GM23338 (cell line): ENCODE results near the gene DNM2. TPM values are rescaled to one million over a fixed set of nuclear protein-coding genes. Genes with fewer than 3 reads are reported as not detected.
"Not testable (repeated sequence)": the region's sequence is repeated elsewhere in the genome, so short reads cannot be mapped to it uniquely, and the experiment has no call there.

Experiments used
- ATAC-seq: fragments of 200-7000 bp; cut with Tn5 transposase; 3 replicates; pipeline ENCODE4 v1.9.1; 2020
- DNase-seq: peaks from one replicate; pipeline ENCODE4 v3.0.0-alpha.2; 2015; ENCODE audit warnings: low spot score
- H2AFZ ChIP-seq: fragments of 200-600 bp; sonication (generic); 2 replicates; pipeline ENCODE4 v1.8.0; 2016; ENCODE audit warnings: antibody characterized with exemption, mild to moderate bottlenecking, moderate library complexity
- H3F3A ChIP-seq: fragments of 200-600 bp; sonication (generic); replicated peaks from 2 replicates; pipeline ENCODE4 v1.8.0; 2017; ENCODE audit warnings: antibody characterized with exemption, mixed run types, low read depth
- H3K27ac ChIP-seq: fragments of 200-600 bp; sonication (generic); 2 replicates; pipeline ENCODE4 v1.6.1; 2016; ENCODE audit warnings: low read depth
- H3K27me3 ChIP-seq: fragments of 200-600 bp; sonication (generic); 2 replicates; pipeline ENCODE4 v1.8.0; 2016; ENCODE audit warnings: mild to moderate bottlenecking, mixed run types, moderate library complexity; ENCODE audit not compliant: insufficient read depth
- H3K36me3 ChIP-seq: fragments of 200-600 bp; sonication (generic); 2 replicates; pipeline ENCODE4 v1.8.0; 2016; ENCODE audit warnings: mild to moderate bottlenecking; ENCODE audit not compliant: insufficient read depth
- H3K4me1 ChIP-seq: fragments of 200-600 bp; sonication (generic); 2 replicates; pipeline ENCODE4 v1.8.0; 2016; ENCODE audit warnings: mild to moderate bottlenecking, moderate library complexity; ENCODE audit not compliant: insufficient read depth
- H3K4me2 ChIP-seq: fragments of 200-600 bp; sonication (generic); 2 replicates; pipeline ENCODE4 v1.7.1; 2017; ENCODE audit warnings: mixed run types
- H3K4me3 ChIP-seq: fragments of 200-600 bp; sonication (generic); 2 replicates; pipeline ENCODE4 v1.6.1; 2016; ENCODE audit warnings: mixed run types
- H3K79me2 ChIP-seq: fragments of 200-600 bp; sonication (generic); replicated peaks from 2 replicates; pipeline ENCODE4 v1.8.0; 2017; ENCODE audit warnings: mild to moderate bottlenecking; ENCODE audit not compliant: insufficient read depth
- H3K9me2 ChIP-seq: fragments of 200-600 bp; sonication (generic); 2 replicates; pipeline ENCODE4 v1.8.0; 2017; ENCODE audit not compliant: insufficient read depth
- H4K20me1 ChIP-seq: fragments of 200-600 bp; sonication (generic); replicated peaks from 2 replicates; pipeline ENCODE4 v1.8.0; 2017; ENCODE audit warnings: mild to moderate bottlenecking; ENCODE audit not compliant: insufficient read depth
- H3K27ac Mint-ChIP-seq: 2 replicates; pipeline ENCODE4 v1.8.0; 2020; ENCODE audit warnings: inconsistent platforms, mild to moderate bottlenecking, moderate library complexity, mixed read lengths
- H3K27me3 Mint-ChIP-seq: 3 replicates; pipeline ENCODE4 v1.8.0; 2022; ENCODE audit warnings: low read depth, mild to moderate bottlenecking, moderate library complexity, mixed read lengths, inconsistent platforms; ENCODE audit not compliant: insufficient read depth, poor library complexity
- H3K36me3 Mint-ChIP-seq: 3 replicates; pipeline ENCODE4 v1.8.0; 2021; ENCODE audit warnings: low read depth, mild to moderate bottlenecking, inconsistent platforms, moderate library complexity, mixed read lengths
- H3K4me1 Mint-ChIP-seq: 3 replicates; pipeline ENCODE4 v1.8.0; 2020; ENCODE audit warnings: mild to moderate bottlenecking, inconsistent platforms, mixed read lengths
- H3K4me3 Mint-ChIP-seq: 3 replicates; pipeline ENCODE4 v1.8.0; 2021; ENCODE audit warnings: moderate library complexity, mild to moderate bottlenecking, inconsistent platforms, mixed read lengths
- H3K9me3 Mint-ChIP-seq: 3 replicates; pipeline ENCODE4 v1.8.0; 2020; ENCODE audit warnings: moderate library complexity, mild to moderate bottlenecking, inconsistent platforms, mixed read lengths
- CREB1 ChIP-seq: fragments of 250-450 bp; sonication (Bioruptor Pico); IDR thresholded peaks from 2 replicates; pipeline ENCODE4 v1.5.0; 2020; ENCODE audit warnings: low read depth, mild to moderate bottlenecking, moderate library complexity
- POLR2AphosphoS5 ChIP-seq: IDR thresholded peaks from 2 replicates; pipeline ENCODE4 v1.6.1; 2016; ENCODE audit warnings: antibody characterized with exemption, low read depth
- STAT1 ChIP-seq: IDR thresholded peaks from one replicate; pipeline ENCODE4 v1.6.1; 2016; ENCODE audit warnings: antibody characterized with exemption; ENCODE audit not compliant: unreplicated experiment
- ZNF114 ChIP-seq: fragments of 250-450 bp; sonication (Bioruptor Pico); IDR thresholded peaks from 2 replicates; pipeline ENCODE4 v1.5.0; 2020; ENCODE audit warnings: mild to moderate bottlenecking, moderate library complexity
- polyA plus RNA-seq: library from polyadenylated mRNA; unstranded; fragments of >200 nt; fragmentation: Nextera tagmentation; extraction: Ambion mirVana; gene quantifications from 2 replicates; pipeline ENCODE4 v1.2.1, GENCODE V29; 2016
- total RNA-seq: library from RNA; depleted of rRNA; stranded (reverse); fragments of >200 nt; shearing (Covaris generic); gene quantifications from 2 replicates; pipeline ENCODE4 v1.2.3, GENCODE V29; 2014
- TF ChIP-seq, protein P1 (sequence below): IDR thresholded peaks from one replicate; pipeline ENCODE4 v1.6.1; 2018; ENCODE audit warnings: antibody characterized with exemption; ENCODE audit not compliant: unreplicated experiment
- TF ChIP-seq, protein P2 (sequence below), 2 experiments: fragments of 200-600 bp in 1 of 2; sonication (generic) in 1 of 2; conservative IDR thresholded peaks; 2 replicates each; pipeline versions ENCODE4 v1.5.1 to v1.6.1; 2016 to 2017; ENCODE audit warnings: antibody characterized with exemption in 2 of 2, low read depth in 2 of 2, mild to moderate bottlenecking in 2 of 2, moderate library complexity in 1 of 2

Gene DNM2
- total and polyA plus RNA-seq, 2 experiments from 2014 or later = 40.7 to 138 TPM

- TF ChIP-seq, protein P1, sequence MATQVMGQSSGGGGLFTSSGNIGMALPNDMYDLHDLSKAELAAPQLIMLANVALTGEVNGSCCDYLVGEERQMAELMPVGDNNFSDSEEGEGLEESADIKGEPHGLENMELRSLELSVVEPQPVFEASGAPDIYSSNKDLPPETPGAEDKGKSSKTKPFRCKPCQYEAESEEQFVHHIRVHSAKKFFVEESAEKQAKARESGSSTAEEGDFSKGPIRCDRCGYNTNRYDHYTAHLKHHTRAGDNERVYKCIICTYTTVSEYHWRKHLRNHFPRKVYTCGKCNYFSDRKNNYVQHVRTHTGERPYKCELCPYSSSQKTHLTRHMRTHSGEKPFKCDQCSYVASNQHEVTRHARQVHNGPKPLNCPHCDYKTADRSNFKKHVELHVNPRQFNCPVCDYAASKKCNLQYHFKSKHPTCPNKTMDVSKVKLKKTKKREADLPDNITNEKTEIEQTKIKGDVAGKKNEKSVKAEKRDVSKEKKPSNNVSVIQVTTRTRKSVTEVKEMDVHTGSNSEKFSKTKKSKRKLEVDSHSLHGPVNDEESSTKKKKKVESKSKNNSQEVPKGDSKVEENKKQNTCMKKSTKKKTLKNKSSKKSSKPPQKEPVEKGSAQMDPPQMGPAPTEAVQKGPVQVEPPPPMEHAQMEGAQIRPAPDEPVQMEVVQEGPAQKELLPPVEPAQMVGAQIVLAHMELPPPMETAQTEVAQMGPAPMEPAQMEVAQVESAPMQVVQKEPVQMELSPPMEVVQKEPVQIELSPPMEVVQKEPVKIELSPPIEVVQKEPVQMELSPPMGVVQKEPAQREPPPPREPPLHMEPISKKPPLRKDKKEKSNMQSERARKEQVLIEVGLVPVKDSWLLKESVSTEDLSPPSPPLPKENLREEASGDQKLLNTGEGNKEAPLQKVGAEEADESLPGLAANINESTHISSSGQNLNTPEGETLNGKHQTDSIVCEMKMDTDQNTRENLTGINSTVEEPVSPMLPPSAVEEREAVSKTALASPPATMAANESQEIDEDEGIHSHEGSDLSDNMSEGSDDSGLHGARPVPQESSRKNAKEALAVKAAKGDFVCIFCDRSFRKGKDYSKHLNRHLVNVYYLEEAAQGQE = no peak
- no peak for TF ChIP-seq ZNF114
- no peak for TF ChIP-seq POLR2AphosphoS5
Measured at GRCh38 chr19:10852941-10853340, 135.1 kb downstream of the DNM2 start (continued).

DNA sequence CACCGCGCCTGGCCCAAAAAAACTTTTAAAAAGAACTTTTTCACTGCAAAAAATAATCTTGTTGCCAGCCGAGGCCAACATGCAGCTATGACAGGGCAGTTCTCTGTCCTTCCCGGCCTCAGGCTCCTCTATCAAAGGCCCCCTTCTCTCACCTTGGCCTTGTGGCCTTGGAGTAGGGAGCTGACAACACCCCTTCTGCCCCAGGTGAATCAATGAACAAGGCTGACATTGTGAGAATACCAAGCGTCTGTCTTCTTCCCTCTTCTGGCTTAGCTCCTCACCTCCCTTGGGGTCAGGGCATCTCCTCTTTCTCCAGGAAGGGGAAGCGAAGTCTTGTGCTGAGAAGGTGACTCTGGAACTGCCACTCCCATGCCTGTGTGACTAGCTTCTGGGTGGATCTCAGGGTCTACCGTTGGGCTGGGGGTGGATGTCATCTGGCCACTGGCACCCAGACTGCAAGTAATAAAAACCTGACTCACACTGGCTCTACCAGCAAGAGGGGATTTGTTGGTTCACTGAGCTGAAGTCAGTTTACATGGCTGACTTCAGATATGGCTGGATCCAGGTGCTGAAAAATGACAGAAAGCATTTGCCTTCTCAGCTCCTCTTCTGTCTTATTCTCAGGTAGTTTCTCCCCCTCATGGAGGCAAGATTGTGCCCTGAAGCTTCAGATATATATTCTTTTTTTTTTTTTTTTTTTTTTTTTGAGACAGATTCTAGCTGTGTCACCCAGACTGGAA, 136.6 kb downstream of the DNM2 start:
- no peak overlapping the region for H2AFZ ChIP-seq
- no peaks in the 10 kb centered on the region for H4K20me1 ChIP-seq
- H3K27ac Mint-ChIP-seq = no peak overlapping the region
- no peak for TF ChIP-seq CREB1 (CRISPR knock-in tag)
- no peak for TF ChIP-seq STAT1
- H3K27me3 Mint-ChIP-seq = peaks cover 8% of the 10 kb centered on the region
- no peaks in the 10 kb centered on the region for H3K4me1 ChIP-seq
- no peaks in the 10 kb centered on the region for H3K4me1 Mint-ChIP-seq
- H3K4me3 Mint-ChIP-seq = no peak overlapping the region
- no peaks in the 10 kb centered on the region for H3K36me3 ChIP-seq
- H3K36me3 Mint-ChIP-seq = no peaks in the 10 kb centered on the region; the same call in 2 of the 3 replicates
- H3F3A ChIP-seq = no peaks in the 10 kb centered on the region
- no peak overlapping the region for H3K4me3 ChIP-seq
- H3K4me2 ChIP-seq = no peak overlapping the region
- ATAC-seq = no peak
- H3K9me2 ChIP-seq = no peaks in the 10 kb centered on the region; the same call in 1 of the 2 replicates
- DNase-seq = no peak
- H3K9me3 Mint-ChIP-seq = no peaks in the 10 kb centered on the region; the same call in 2 of the 3 replicates
- H3K27me3 ChIP-seq = no peaks in the 10 kb centered on the region
- no peak overlapping the region for H3K27ac ChIP-seq
- no peaks in the 10 kb centered on the region for H3K79me2 ChIP-seq

- Mint-ChIP-seq H3K9me3 (no peaks in the 10 kb centered on the region; the same call in 2 of the 3 replicates), H3K27me3 (peaks cover 9% of the 10 kb centered on the region), H3K36me3 (no peaks in the 10 kb centered on the region; the same call in 2 of the 3 replicates), H3K4me3 (no peak overlapping the region; the same call in 2 of the 3 replicates), H3K4me1 (no peaks in the 10 kb centered on the region), H3K27ac (no peak overlapping the region)
- Histone ChIP-seq H3K36me3 (no peaks in the 10 kb centered on the region), H3K79me2 (no peaks in the 10 kb centered on the region), H3K27me3 (no peaks in the 10 kb centered on the region), H4K20me1 (no peaks in the 10 kb centered on the region), H3F3A (no peaks in the 10 kb centered on the region), H3K4me1 (no peaks in the 10 kb centered on the region), H3K4me3 (no peak overlapping the region), H2AFZ (no peak overlapping the region; the same call in 1 of the 2 replicates), H3K9me2 (no peaks in the 10 kb centered on the region), H3K4me2 (no peak overlapping the region), H3K27ac (no peak overlapping the region)
- DNase-seq (peak; percentile 77), ATAC-seq (peak; percentile 77)
- TF ChIP-seq CREB1 (CRISPR knock-in tag) = no peak
- TF ChIP-seq, protein P2, sequence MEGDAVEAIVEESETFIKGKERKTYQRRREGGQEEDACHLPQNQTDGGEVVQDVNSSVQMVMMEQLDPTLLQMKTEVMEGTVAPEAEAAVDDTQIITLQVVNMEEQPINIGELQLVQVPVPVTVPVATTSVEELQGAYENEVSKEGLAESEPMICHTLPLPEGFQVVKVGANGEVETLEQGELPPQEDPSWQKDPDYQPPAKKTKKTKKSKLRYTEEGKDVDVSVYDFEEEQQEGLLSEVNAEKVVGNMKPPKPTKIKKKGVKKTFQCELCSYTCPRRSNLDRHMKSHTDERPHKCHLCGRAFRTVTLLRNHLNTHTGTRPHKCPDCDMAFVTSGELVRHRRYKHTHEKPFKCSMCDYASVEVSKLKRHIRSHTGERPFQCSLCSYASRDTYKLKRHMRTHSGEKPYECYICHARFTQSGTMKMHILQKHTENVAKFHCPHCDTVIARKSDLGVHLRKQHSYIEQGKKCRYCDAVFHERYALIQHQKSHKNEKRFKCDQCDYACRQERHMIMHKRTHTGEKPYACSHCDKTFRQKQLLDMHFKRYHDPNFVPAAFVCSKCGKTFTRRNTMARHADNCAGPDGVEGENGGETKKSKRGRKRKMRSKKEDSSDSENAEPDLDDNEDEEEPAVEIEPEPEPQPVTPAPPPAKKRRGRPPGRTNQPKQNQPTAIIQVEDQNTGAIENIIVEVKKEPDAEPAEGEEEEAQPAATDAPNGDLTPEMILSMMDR (conservative IDR thresholded peaks at IDR 0.05; ENCODE audit: low read depth in 2 of 2) = peak; percentile 66 to 75
Measured at GRCh38 chr19:10855879-10856522, 138.1 kb downstream of the DNM2 start.

DNA sequence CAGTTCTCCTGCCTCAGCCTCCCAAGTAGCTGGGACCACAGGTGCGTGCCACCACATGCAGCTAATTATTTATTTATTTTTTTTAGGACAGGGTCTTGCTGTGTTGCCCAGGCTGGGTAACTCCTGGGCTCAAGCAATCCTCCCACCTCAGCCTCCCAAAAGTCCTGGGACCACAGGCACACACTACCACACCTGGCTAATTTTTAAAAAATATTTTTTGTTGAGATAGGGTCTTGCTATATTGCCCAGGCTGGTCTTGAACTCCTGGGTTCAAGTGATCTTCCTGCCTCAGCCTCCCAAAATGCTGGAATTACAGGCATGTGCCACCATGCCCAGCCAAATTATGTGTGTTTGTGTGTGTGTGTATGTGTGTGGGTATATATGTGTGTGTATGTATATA, 139.0 kb downstream of the DNM2 start:
- H4K20me1 ChIP-seq, ATAC-seq, H3K27ac Mint-ChIP-seq, H3F3A ChIP-seq, H3K4me3 Mint-ChIP-seq, H3K4me1 ChIP-seq, H3K79me2 ChIP-seq, DNase-seq, H3K27ac ChIP-seq, H2AFZ ChIP-seq, H3K4me1 Mint-ChIP-seq, H3K4me2 ChIP-seq, H3K27me3 ChIP-seq, H3K4me3 ChIP-seq, H3K9me2 ChIP-seq, H3K9me3 Mint-ChIP-seq, H3K36me3 Mint-ChIP-seq, H3K36me3 ChIP-seq: not testable (repeated sequence)
- peaks cover 11% of the 10 kb centered on the region for H3K27me3 Mint-ChIP-seq
